OCI-LY7 (cell line): ENCODE measurements around the gene AMFR. TPM values are rescaled to one million over a fixed set of nuclear protein-coding genes. Genes with fewer than 3 reads are reported as not detected.

Experiments used
- BruUV-seq: library from RNA; stranded (reverse); fragments of 400-500 nt; replicated peaks from 2 replicates; lab custom pipeline; 2021; lab: Mats Ljungman, UMichigan
- CTCF ChIA-PET: fragments of 300-600 bp; sonication (Branson Sonifier 250); formaldehyde crosslinking; loops from one replicate; lab custom pipeline; 2022; ENCODE audit warnings: antibody characterized with exemption; ENCODE audit not compliant: unreplicated experiment; lab: Charles Lee
- POLR2A ChIA-PET: fragments of 300-600 bp; sonication (Branson Sonifier 250); formaldehyde crosslinking; loops from one replicate; lab custom pipeline; 2022; ENCODE audit warnings: antibody characterized with exemption; lab: Charles Lee
- DNase-seq: peaks from one replicate; pipeline ENCODE4 v3.0.0-alpha.2; 2015; ENCODE audit warnings: low spot score
- H2AFZ ChIP-seq: fragments of 200-600 bp; sonication (generic), shearing (Covaris generic); 2 replicates; pipeline ENCODE4 v1.6.1; 2014; ENCODE audit warnings: mild to moderate bottlenecking, antibody characterized with exemption, low read length, moderate library complexity
- H3K27ac ChIP-seq: fragments of 200-600 bp; sonication (generic); 2 replicates; pipeline ENCODE4 v1.5.1; 2014; ENCODE audit warnings: mixed run types, low read depth, mild to moderate bottlenecking, moderate library complexity, low read length, inconsistent platforms; ENCODE audit not compliant: poor library complexity, severe bottlenecking
- H3K36me3 ChIP-seq: fragments of 200-600 bp; sonication (generic); 2 replicates; pipeline ENCODE4 v1.6.1; 2014; ENCODE audit warnings: mild to moderate bottlenecking, antibody characterized with exemption, low read length, moderate library complexity, mixed read lengths; ENCODE audit not compliant: insufficient read depth
- H3K4me1 ChIP-seq: fragments of 200-600 bp; sonication (generic); 2 replicates; pipeline ENCODE4 v1.5.1; 2014; ENCODE audit warnings: mild to moderate bottlenecking, low read length; ENCODE audit not compliant: insufficient read depth, poor library complexity, severe bottlenecking
- H3K4me2 ChIP-seq: fragments of 200-600 bp; sonication (generic); 2 replicates; pipeline ENCODE4 v1.6.1; 2014; ENCODE audit warnings: mild to moderate bottlenecking, low read length
- H3K4me3 ChIP-seq: fragments of 200-600 bp; sonication (generic); 2 replicates; pipeline ENCODE4 v1.5.1; 2014; ENCODE audit warnings: mild to moderate bottlenecking, low read depth, low read length; ENCODE audit not compliant: poor library complexity, severe bottlenecking
- H3K79me2 ChIP-seq: fragments of 200-600 bp; sonication (generic); 2 replicates; pipeline ENCODE4 v1.6.1; 2016; ENCODE audit warnings: low read depth, mild to moderate bottlenecking, low read length, moderate library complexity, mixed read lengths; ENCODE audit not compliant: insufficient read depth
- H3K9me2 ChIP-seq: fragments of 200-600 bp; sonication (generic); 2 replicates; pipeline ENCODE4 v1.6.1; 2016; ENCODE audit warnings: mild to moderate bottlenecking, low read length, mixed read lengths; ENCODE audit not compliant: insufficient read depth
- H3K9me3 ChIP-seq: fragments of 200-600 bp; sonication (generic); 2 replicates; pipeline ENCODE4 v1.6.1; 2014; ENCODE audit warnings: mild to moderate bottlenecking, mixed run types, low read length, mixed read lengths
- H4K20me1 ChIP-seq: fragments of 200-600 bp; sonication (generic); 2 replicates; pipeline ENCODE4 v1.6.1; 2014; ENCODE audit warnings: mild to moderate bottlenecking, antibody characterized with exemption, low read length, moderate library complexity, mixed read lengths; ENCODE audit not compliant: insufficient read depth
- EZH2phosphoT487 ChIP-seq: fragments of 200-600 bp; sonication (generic); IDR thresholded peaks from 2 replicates; pipeline ENCODE4 v1.6.1; 2018; ENCODE audit warnings: low read depth, borderline replicate concordance, mild to moderate bottlenecking, mixed run types, antibody characterized with exemption, low read length, moderate library complexity, mixed read lengths
- intact Hi-C: fragments of 100-400 bp; cut with micrococcal nuclease; formaldehyde crosslinking; loops from one replicate; pipeline ENCODE4 v1.10.0; 2022; ENCODE audit not compliant: unreplicated experiment
- total RNA-seq, 2 experiments: library from RNA; depleted of rRNA in 1 of 2; stranded (reverse); fragments of >200 nt in 1 of 2; shearing (Covaris generic) in 1 of 2; gene quantifications; 2 replicates each; pipeline ENCODE4 v1.2.3, GENCODE V29; 2014 to 2022
- TF ChIP-seq, protein P1 (sequence below): fragments of 200-600 bp; sonication (generic); conservative IDR thresholded peaks from 2 replicates; pipeline ENCODE4 v1.5.1; 2014; ENCODE audit warnings: mild to moderate bottlenecking, antibody characterized with exemption, low read length, moderate library complexity, mixed read lengths

The AMFR gene
- total RNA-seq, 2 experiments from 2014 or later: 87.7 to 101 TPM

GRCh38 chr16:56362706-56363105 is 62.6 kb downstream of the AMFR start:
- no peak for DNase-seq
- intact Hi-C loops: no loop called here
- no peak for TF ChIP-seq EZH2phosphoT487
- TF ChIP-seq, protein P1, sequence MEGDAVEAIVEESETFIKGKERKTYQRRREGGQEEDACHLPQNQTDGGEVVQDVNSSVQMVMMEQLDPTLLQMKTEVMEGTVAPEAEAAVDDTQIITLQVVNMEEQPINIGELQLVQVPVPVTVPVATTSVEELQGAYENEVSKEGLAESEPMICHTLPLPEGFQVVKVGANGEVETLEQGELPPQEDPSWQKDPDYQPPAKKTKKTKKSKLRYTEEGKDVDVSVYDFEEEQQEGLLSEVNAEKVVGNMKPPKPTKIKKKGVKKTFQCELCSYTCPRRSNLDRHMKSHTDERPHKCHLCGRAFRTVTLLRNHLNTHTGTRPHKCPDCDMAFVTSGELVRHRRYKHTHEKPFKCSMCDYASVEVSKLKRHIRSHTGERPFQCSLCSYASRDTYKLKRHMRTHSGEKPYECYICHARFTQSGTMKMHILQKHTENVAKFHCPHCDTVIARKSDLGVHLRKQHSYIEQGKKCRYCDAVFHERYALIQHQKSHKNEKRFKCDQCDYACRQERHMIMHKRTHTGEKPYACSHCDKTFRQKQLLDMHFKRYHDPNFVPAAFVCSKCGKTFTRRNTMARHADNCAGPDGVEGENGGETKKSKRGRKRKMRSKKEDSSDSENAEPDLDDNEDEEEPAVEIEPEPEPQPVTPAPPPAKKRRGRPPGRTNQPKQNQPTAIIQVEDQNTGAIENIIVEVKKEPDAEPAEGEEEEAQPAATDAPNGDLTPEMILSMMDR: no peak
- Histone ChIP-seq H3K4me1 (no peaks in the 10 kb centered on the region), H4K20me1 (no peaks in the 10 kb centered on the region), H3K4me3 (no peak overlapping the region), H3K27ac (no peak overlapping the region), H3K4me2 (no peak overlapping the region), H3K79me2 (no peaks in the 10 kb centered on the region), H3K36me3 (peaks cover 47% of the 10 kb centered on the region), H3K9me2 (no peaks in the 10 kb centered on the region), H3K9me3 (no peaks in the 10 kb centered on the region), H2AFZ (no peak overlapping the region)
- BruUV-seq: no TSS peak
- ChIA-PET CTCF (no interaction called here), POLR2A (no interaction called here)

DNA sequence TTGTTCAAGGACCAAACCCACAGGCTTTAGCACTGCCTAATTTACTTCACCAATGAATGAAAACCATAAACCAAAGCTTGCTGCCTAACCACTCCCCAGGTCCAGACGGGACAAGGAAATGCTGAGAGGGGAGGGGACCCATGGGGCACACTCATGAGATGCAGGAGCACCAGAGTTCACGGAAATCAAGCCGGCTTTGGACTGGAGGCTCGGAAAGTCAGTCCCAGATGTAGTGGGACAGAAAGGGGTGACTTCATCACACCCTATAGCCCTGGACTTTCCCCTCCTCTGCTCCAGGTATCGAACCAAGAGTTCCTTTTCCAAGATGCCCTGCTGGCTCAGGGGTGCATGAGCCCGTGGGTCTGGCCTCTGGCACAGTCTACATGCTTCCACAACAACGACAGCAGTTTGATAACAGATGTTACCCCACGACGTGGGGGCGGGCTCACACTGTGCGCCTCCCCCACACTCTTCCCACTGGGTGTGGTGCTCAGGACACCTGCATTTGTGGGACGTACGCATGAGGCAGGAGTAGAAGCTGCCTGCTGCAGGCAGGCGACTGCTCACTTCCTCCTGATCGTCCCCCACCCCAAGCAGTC is 63.2 kb downstream of the AMFR start:
- H3K4me3 ChIP-seq: no peak overlapping the region
- peaks cover 42% of the 10 kb centered on the region for H3K36me3 ChIP-seq
- H4K20me1 ChIP-seq: no peaks in the 10 kb centered on the region
- no peaks in the 10 kb centered on the region for H3K79me2 ChIP-seq
- H3K9me3 ChIP-seq: no peaks in the 10 kb centered on the region
- BruUV-seq: no TSS peak
- H3K27ac ChIP-seq: no peak overlapping the region
- intact Hi-C loops: no loop called here
- no peaks in the 10 kb centered on the region for H3K9me2 ChIP-seq
- peaks cover 5% of the 10 kb centered on the region for H3K4me1 ChIP-seq
- no peak overlapping the region for H2AFZ ChIP-seq
- no peak for DNase-seq
- CTCF ChIA-PET: interaction anchor here (1.2 kb wide), 1 partner anchor 8 kb away, joined by 3 read pairs; no protein-coding TSS in a partner anchor
- TF ChIP-seq, protein P1: no peak
- no peak for TF ChIP-seq EZH2phosphoT487
- H3K4me2 ChIP-seq: no peak overlapping the region
- POLR2A ChIA-PET: no interaction called here
